ENCODE results near the gene SELENOT.
"Not testable (repeated sequence)": the region's sequence is repeated elsewhere in the genome, so short reads cannot be mapped to it uniquely, and the experiment has no call there.

SELENOT gene

DNA sequence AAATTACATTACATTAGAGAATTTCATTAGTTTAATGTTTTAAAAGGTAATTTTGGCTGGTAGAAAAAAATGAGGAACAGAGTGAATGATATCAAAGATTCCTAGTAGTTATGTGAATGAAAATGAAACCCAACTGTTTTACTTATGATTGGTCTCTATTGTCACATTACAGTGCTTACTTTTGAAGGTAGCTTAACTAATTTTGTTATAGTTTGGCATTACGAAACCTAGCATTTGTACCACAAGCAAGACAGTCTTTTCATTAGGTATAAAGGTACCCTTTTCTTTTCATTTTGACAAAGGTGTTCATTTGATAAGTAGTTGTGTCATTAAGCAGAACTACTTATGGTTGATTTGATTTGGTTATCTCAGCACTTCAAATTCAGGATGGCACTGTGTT lies 6.9 kb downstream of the SELENOT start:
- no peak for DNase-seq

DNA sequence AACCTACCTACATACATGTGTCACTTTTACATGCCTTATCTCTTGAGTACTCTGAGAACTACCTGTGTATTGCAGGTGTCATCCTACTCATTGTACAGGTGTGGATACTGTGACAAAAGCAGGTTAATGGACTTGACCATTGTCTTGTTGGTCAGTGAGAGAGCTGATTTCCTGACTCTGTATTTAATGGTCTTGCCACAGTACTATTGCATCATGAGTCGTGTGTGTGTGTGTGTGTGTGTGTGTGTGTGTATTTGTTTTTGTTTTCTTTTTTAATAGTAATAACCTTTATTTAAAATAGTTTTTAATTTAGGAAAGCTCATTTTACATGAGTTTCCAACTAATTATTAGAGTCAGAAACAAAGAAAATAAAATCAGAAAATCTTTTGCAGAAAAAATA lies 7.7 kb downstream of the SELENOT start:
- no peak for DNase-seq

GRCh38 chr3:150611666-150612065 lies 8.5 kb downstream of the SELENOT start:
- no peak for DNase-seq

DNA sequence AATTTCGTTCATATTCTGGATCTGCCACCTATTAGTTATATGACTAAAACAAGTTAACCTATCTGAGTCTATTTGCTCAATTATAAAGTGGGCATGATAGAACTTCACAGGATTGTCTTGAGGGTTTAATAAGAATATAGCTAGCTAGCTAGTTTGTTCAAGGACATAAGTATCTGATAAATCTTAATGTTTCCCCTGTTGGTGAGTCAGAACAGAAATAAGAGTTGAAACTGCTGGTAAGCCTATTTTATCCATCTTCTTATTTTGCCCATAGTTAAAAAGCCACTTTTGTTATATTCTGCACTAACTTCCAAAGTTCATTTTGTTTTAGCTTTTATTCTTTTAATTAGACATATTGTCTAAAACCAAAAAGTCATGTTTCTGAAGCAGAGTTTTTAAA lies 9.4 kb downstream of the SELENOT start:
- no peak for DNase-seq

DNA sequence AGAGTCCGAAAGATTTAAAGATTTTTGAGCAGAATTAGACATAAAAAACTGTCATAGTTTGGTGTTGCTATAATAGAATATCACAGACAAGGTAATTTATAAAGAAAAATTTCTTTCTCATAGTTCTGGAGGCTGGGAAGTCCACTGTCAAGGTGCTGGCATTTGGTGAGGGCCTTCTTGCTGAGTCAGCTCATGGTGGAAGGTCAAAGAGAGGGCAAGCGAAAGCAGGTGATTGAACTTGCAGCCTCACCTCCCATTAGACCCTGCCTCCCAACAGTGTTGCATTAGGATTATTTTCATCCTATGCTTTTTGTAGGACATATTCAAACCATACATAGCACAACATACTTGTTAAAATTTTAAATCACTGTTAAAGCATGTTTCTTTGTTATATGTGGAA lies 9.9 kb downstream of the SELENOT start:
- no peak for DNase-seq

DNA sequence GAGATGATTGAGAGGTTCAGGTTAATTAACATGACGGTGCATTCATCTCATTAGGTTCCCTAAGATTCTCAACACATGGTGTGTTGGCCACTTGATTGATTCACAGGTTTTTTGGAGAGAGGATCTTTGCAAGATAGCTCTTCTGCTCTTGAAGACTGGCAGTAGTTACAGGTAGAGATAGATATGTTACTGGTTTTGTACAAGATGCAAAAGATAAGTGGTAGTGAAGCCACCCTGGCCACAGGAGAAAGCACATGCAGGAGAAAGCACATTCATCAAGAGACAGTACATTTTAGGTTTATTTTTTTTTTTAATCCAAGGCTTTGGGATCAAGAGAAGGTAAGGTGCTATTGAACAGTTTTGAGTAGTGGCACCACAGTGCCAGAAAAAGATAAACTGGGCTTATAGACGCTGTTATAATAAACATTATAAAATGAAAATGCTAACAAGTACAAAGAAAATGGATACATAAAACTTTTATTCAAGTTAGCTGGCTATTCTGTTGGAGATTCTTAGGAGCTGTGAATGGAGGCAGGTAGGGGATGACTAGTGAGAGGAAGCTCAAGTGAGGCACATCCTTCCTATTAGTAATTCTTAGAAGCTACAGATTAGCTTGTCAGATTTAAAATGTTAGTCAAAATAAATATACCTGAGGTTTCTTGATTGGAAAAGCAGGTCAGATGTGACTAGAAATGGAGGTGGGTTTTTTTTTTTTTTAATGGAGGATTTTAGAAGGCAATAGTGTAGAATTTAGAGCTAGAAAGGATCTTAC lies 10.8 kb downstream of the SELENOT start:
- DNase-seq = no peak

GRCh38 chr3:150620002-150620689 lies 17.0 kb downstream of the SELENOT start:
- DNase-seq = no peak

DNA sequence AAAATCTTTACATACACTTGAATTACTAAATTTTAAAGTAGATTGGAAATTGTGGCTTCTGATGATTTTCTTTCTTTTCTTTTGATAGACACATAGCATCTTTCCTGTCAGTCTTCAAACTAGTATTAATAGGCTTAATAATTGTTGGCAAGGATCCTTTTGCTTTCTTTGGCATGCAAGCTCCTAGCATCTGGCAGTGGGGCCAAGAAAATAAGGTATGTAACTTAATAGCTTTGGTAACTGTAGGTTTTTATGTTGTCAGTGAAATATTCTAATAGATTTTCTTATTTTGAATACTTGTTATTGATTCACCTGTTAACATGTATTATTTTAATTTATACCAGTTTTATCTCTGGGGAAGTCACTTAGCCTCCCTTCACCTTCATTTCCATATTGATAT lies 19.8 kb downstream of the SELENOT start:
- DNase-seq = not testable (repeated sequence)

DNA sequence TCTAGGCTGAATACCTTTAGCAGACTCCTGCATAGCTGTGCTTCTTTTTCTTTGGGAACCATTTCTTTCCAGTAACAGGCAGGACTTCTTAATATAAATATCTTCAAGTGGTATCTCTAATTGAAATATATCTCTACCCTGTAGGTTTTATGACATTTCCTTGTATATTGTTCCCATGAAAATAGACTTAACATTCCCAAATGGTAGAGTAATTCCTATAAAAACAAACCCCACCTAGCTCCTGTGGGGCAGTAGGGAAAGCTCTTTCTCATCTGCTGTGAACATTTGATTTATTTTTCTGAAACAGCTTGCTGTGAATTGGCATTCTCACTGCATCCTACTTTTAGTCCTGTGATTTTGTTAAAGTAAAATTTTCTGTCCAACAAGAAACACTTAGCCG lies 20.8 kb downstream of the SELENOT start:
- DNase-seq = no peak

GRCh38 chr3:150626148-150626930 lies 23.2 kb downstream of the SELENOT start:
- DNase-seq = no peak

DNA sequence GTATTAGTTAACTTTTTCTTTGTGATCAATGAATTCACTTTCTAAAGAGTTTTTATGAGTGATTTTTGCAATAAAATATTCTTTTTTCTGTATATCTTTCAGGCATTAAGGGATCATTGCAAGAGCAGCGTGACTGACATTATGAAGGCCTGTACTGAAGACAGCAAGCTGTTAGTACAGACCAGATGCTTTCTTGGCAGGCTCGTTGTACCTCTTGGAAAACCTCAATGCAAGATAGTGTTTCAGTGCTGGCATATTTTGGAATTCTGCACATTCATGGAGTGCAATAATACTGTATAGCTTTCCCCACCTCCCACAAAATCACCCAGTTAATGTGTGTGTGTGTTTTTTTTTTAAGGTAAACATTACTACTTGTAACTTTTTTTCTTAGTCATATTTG lies 24.4 kb downstream of the SELENOT start:
- no peak for DNase-seq

GRCh38 chr3:150631515-150632221 lies 28.5 kb downstream of the SELENOT start:
- DNase-seq = no peak

DNA sequence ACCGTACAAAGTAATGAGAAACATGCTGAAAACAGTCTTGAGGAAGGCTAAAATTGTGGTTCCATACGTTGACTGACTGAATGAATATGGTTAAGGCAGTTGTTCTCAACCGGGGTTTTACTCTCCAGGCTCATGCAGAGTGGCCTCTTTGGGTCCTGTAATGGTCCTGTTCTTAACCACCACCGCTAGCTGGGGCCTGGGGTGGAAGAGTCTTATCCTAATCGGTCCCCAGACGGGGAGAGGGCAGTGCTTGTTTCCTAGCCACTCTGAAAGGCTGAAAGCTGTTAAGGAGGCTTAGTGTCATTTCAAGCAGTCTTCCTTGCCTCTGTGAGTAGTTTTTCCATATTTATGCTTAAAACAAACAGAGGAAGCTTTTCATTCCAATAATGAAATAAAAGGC lies 32.0 kb downstream of the SELENOT start:
- no peak for DNase-seq

- DNase-seq = no peak
These were observed 32.4 kb downstream of the SELENOT start for GRCh38 chr3:150635526-150635925.

- DNase-seq = no peak
These were observed 33.1 kb downstream of the SELENOT start for GRCh38 chr3:150636258-150636657.

- no peak for DNase-seq
These were observed 36.1 kb downstream of the SELENOT start for GRCh38 chr3:150639262-150639661.

GRCh38 chr3:150640256-150640655 lies 37.1 kb downstream of the SELENOT start:
- no peak for DNase-seq

DNA sequence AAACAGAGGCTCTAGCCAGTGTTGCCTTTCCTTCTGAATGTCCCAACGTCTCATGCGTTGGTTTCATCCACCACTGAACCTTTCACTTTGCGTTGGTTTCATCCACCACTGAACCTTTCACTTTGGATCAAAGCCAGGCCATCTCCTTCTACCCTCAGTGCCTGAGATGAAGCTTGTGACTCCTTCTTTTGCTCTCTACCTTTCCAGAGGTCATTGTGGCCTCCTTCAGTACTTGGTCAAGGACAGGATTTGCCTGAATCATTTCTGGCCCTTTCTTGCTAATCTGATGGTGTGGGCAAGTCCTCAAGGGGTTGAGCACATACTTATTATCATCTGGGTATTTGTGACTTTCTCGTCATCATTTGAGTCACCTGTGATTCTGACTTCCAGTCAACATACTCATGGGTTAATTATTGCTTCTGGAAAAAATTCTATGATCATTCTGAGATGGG lies 50.0 kb downstream of the SELENOT start:
- no peak for DNase-seq

GRCh38 chr3:150656316-150656715 lies 53.2 kb downstream of the SELENOT start:
- no peak for DNase-seq

GRCh38 chr3:150662410-150663200 lies 59.5 kb downstream of the SELENOT start:
- DNase-seq = no peak

DNA sequence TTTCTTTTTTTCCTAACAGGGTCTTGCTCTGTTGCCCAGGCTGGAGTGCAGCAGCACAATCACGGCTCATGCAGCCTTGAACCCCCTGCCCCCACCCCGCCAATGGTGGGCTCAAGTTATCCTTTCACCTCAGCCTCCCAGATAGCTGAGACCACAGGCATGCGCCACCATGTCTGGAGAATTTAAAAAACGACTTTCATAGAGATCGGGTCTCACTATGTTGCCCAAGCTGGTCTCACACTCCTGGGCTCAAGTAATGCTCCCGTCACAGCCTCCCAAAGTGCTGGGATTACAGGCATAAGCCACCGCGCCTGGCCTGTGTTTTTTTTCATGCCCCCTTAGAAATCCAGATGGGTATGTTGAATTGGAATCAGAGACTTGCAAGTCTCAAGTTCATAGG lies 60.3 kb downstream of the SELENOT start:
- no peak for DNase-seq

DNA sequence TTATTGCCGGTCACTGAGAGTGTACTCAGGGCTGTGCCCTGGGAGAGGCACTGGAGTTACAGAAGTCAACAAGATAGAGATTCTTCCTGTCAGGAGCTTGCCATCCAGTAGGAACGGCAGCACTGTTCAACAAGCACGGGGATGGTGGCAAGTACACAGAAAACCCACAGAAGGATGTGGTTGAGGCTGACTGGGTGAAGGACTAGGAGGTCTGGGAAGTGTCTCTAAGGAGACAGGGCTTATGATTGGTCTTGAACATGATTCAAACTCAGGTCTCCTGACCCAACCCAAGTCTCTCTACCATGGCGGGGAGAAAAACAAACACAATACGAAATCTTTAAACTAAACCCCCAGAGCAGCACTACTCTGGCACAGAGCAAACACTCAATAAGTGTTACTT lies 63.0 kb downstream of the SELENOT start:
- DNase-seq = no peak
